Astrocyte (in vitro differentiated cells and primary cell): ENCODE measurements around the gene UBAC1. TPM values are rescaled to one million over a fixed set of nuclear protein-coding genes. Genes with fewer than 3 reads are reported as not detected.

Experiments used
- DNase-seq: peaks from one replicate; pipeline ENCODE4 v3.0.0-alpha.2; 2010; ENCODE audit warnings: low read depth
- FAIRE-seq: peaks from 2 replicates; lab custom pipeline; 2011; peaks lifted over from hg19 to GRCh38; lab: Jason Lieb, UNC
- H2AFZ ChIP-seq: 2 replicates; pipeline ENCODE4 v1.6.0; 2012; ENCODE audit warnings: low read depth, low read length, inconsistent platforms
- H3K27ac ChIP-seq: 2 replicates; pipeline ENCODE4 v1.5.1; 2011; ENCODE audit warnings: low read depth, low read length, inconsistent platforms
- H3K27me3 ChIP-seq: 2 replicates; pipeline ENCODE4 v1.6.0; 2011; ENCODE audit warnings: low read length, inconsistent platforms; ENCODE audit not compliant: insufficient read depth
- H3K36me3 ChIP-seq: 2 replicates; pipeline ENCODE4 v1.5.1; 2011; ENCODE audit warnings: low read length, inconsistent platforms; ENCODE audit not compliant: insufficient read depth
- H3K4me1 ChIP-seq: 2 replicates; pipeline ENCODE4 v1.5.1; 2011; ENCODE audit warnings: low read length, inconsistent platforms; ENCODE audit not compliant: insufficient read depth
- H3K4me2 ChIP-seq: 2 replicates; pipeline ENCODE4 v1.6.0; 2012; ENCODE audit warnings: low read length, inconsistent platforms
- H3K4me3 ChIP-seq: 2 replicates; pipeline ENCODE4 v1.5.1; 2011; ENCODE audit warnings: low read depth, mild to moderate bottlenecking, low read length, inconsistent platforms; ENCODE audit not compliant: insufficient read depth
- H3K79me2 ChIP-seq: 2 replicates; pipeline ENCODE4 v1.6.0; 2012; ENCODE audit warnings: mild to moderate bottlenecking, low read length, inconsistent platforms; ENCODE audit not compliant: insufficient read depth
- H3K9ac ChIP-seq: 2 replicates; pipeline ENCODE4 v1.6.0; 2012; ENCODE audit warnings: mild to moderate bottlenecking, low read length, inconsistent platforms
- H3K9me3 ChIP-seq: 2 replicates; pipeline ENCODE4 v1.5.1; 2012; ENCODE audit warnings: low read depth, mild to moderate bottlenecking, low read length, inconsistent platforms; ENCODE audit not compliant: insufficient read depth
- H4K20me1 ChIP-seq: 2 replicates; pipeline ENCODE4 v1.6.0; 2012; ENCODE audit warnings: low read length, inconsistent platforms; ENCODE audit not compliant: insufficient read depth
- H3K27ac Mint-ChIP-seq: one replicate; pipeline ENCODE4 v1.8.0; 2021; ENCODE audit warnings: mild to moderate bottlenecking, mixed read lengths; ENCODE audit not compliant: unreplicated experiment
- H3K27me3 Mint-ChIP-seq: one replicate; pipeline ENCODE4 v1.8.0; 2021; ENCODE audit warnings: low read depth, mixed read lengths; ENCODE audit not compliant: unreplicated experiment
- H3K36me3 Mint-ChIP-seq: one replicate; pipeline ENCODE4 v1.8.0; 2021; ENCODE audit warnings: low read depth, mixed read lengths; ENCODE audit not compliant: unreplicated experiment
- H3K4me1 Mint-ChIP-seq: one replicate; pipeline ENCODE4 v1.8.0; 2021; ENCODE audit warnings: low read depth, mixed read lengths; ENCODE audit not compliant: unreplicated experiment
- H3K4me3 Mint-ChIP-seq: one replicate; pipeline ENCODE4 v1.8.0; 2021; ENCODE audit warnings: mild to moderate bottlenecking, moderate library complexity, mixed read lengths; ENCODE audit not compliant: unreplicated experiment
- H3K9me3 Mint-ChIP-seq: one replicate; pipeline ENCODE4 v1.8.0; 2021; ENCODE audit warnings: mild to moderate bottlenecking, mixed read lengths; ENCODE audit not compliant: unreplicated experiment
- CTCF ChIP-seq: IDR thresholded peaks from 2 replicates; pipeline ENCODE4 v1.5.1; 2011; ENCODE audit warnings: low read depth, mild to moderate bottlenecking, inconsistent platforms, low read length, moderate library complexity; ENCODE audit not compliant: insufficient read depth
- EZH2 ChIP-seq: IDR thresholded peaks from 2 replicates; pipeline ENCODE4 v1.6.1; 2012; ENCODE audit warnings: mild to moderate bottlenecking, low read length, inconsistent platforms; ENCODE audit not compliant: insufficient read depth
- total RNA-seq: library from RNA; stranded (reverse); gene quantifications from 2 replicates; pipeline ENCODE4 v1.2.1, GENCODE V29; 2021

UBAC1 gene
- total RNA-seq, 1 donor from 2014 or later = 31.8 TPM

GRCh38 chr9:135993765-135994500 is 32.8 kb upstream of the UBAC1 start:
- Histone ChIP-seq H3K4me1 (peaks cover 14% of the 10 kb centered on the region), H3K9ac (no peak overlapping the region), H3K27me3 (peaks cover 2% of the 10 kb centered on the region), H3K36me3 (no peaks in the 10 kb centered on the region), H3K27ac (no peak overlapping the region), H2AFZ (no peak overlapping the region), H3K4me2 (no peak overlapping the region), H3K79me2 (no peaks in the 10 kb centered on the region), H3K9me3 (no peaks in the 10 kb centered on the region), H3K4me3 (no peak overlapping the region), H4K20me1 (no peaks in the 10 kb centered on the region)
- Mint-ChIP-seq H3K36me3 (no peaks in the 10 kb centered on the region), H3K4me3 (no peak overlapping the region), H3K4me1 (no peaks in the 10 kb centered on the region), H3K27ac (no peak overlapping the region), H3K27me3 (no peaks in the 10 kb centered on the region), H3K9me3 (no peaks in the 10 kb centered on the region)
- DNase-seq (no peak), FAIRE-seq (no peak)
- no peak for TF ChIP-seq EZH2
- TF ChIP-seq CTCF = no peak

GRCh38 chr9:135993409-135993742 is 32.2 kb upstream of the UBAC1 start:
- FAIRE-seq (no peak), DNase-seq (no peak)
- peaks cover 2% of the 10 kb centered on the region for H3K27me3 ChIP-seq
- H2AFZ ChIP-seq = peak overlapping the region; percentile 72
- no peaks in the 10 kb centered on the region for H3K9me3 ChIP-seq
- H3K4me1 ChIP-seq = peaks cover 14% of the 10 kb centered on the region
- no peak overlapping the region for H3K27ac ChIP-seq
- H3K36me3 ChIP-seq = no peaks in the 10 kb centered on the region
- no peaks in the 10 kb centered on the region for H3K36me3 Mint-ChIP-seq
- H3K27me3 Mint-ChIP-seq = no peaks in the 10 kb centered on the region
- H3K4me2 ChIP-seq = peak overlapping the region; percentile 81
- no peak overlapping the region for H3K4me3 ChIP-seq
- H3K9ac ChIP-seq = peak overlapping the region; percentile 56
- H3K9me3 Mint-ChIP-seq = no peaks in the 10 kb centered on the region
- TF ChIP-seq EZH2 = no peak
- TF ChIP-seq CTCF = no peak
- H3K4me3 Mint-ChIP-seq = no peak overlapping the region
- no peaks in the 10 kb centered on the region for H3K4me1 Mint-ChIP-seq
- H3K27ac Mint-ChIP-seq = no peak overlapping the region
- no peaks in the 10 kb centered on the region for H4K20me1 ChIP-seq
- H3K79me2 ChIP-seq = no peaks in the 10 kb centered on the region
